GM13977 (cell line): ENCODE measurements around the gene CELSR2.

ENCODE experiments used
- DNase-seq: peaks from one replicate; pipeline ENCODE4 v3.0.0; 2012; ENCODE audit warnings: low spot score
- CTCF ChIP-seq: IDR thresholded peaks from 2 replicates; pipeline ENCODE4 v1.5.1; 2012; ENCODE audit warnings: mild to moderate bottlenecking, control low read depth; ENCODE audit not compliant: insufficient read depth; ENCODE audit errors: extremely low read depth, missing control alignments
- in situ Hi-C: fragments of 300-500 bp; cut with MboI; formaldehyde crosslinking; loops from one replicate; pipeline ENCODE4 v1.12.0; 2022; ENCODE audit warnings: low sequenced_read_pairs, low pct_unique_long_range_greater_than_20kb, mixed read lengths, inconsistent platforms; ENCODE audit not compliant: unreplicated experiment

Gene CELSR2

GRCh38 chr1:109240158-109241152 lies 8.9 kb upstream of the CELSR2 start:
- no peak for TF ChIP-seq CTCF
- DNase-seq = no peak
- in situ Hi-C loops = no loop called here

GRCh38 chr1:109241344-109241743 lies 8.0 kb upstream of the CELSR2 start:
- TF ChIP-seq CTCF = no peak
- in situ Hi-C loops = no loop called here
- DNase-seq = no peak

DNA sequence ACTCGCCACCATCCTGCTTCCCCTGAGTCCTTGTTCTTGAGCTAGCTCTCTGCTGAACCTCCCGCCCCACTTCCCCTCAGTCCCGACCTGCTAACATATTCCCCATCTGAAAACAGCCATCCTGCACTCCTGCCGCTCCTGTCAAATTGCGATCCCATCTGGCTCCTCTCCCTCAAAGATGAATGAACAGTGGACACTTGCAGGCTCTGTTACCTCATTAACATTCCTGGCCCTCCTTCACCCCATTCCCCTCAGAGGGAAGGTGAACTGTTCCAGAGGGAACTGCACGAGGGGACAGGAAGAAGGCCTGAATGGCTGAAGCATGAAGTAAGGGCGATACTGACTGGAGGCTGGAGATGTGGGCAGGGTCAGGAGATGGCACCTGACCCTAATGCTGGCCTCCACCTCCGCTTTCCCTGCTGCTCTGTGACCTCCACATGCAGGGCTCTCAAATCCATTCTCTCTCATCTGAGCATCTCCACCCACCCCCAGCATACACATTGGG lies 7.4 kb upstream of the CELSR2 start:
- no peak for TF ChIP-seq CTCF
- DNase-seq = no peak
- in situ Hi-C loops = no loop called here

GRCh38 chr1:109242387-109242786 lies 7.0 kb upstream of the CELSR2 start:
- no peak for DNase-seq
- in situ Hi-C loops = no loop called here
- TF ChIP-seq CTCF = no peak

DNA sequence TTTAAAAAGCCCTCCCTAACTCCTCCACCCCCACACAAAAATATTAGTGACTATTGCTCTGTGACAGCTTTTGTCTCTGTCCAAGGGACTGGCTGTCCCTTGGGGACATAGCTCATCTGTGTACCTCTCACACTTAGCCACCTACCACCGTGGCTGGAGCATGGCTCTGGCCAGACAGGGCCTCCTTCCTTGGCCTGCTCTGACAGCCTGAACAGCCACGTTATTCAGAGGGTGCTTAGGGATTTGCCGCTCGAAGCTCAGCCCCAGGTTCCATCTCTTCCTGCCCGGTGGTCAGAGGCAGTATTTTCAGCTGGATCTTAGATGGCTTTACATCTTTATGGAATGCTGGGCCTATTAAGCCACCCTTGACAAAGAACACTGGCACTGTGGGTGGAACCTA lies 6.1 kb upstream of the CELSR2 start:
- in situ Hi-C loops = no loop called here
- no peak for TF ChIP-seq CTCF
- DNase-seq = no peak

GRCh38 chr1:109243860-109244552 lies 5.3 kb upstream of the CELSR2 start:
- in situ Hi-C loops = no loop called here
- DNase-seq = no peak
- no peak for TF ChIP-seq CTCF
